Left lobe of liver (tissue), 2 donors: ENCODE measurements around the gene CCS. TPM values are rescaled to one million over a fixed set of nuclear protein-coding genes. Genes with fewer than 3 reads are reported as not detected.
"Not testable (repeated sequence)": the region's sequence is repeated elsewhere in the genome, so short reads cannot be mapped to it uniquely, and the experiment has no call there.

ENCODE experiments used
- ATAC-seq: fragments of 200-7000 bp; cut with Tn5 transposase; one replicate; pipeline ENCODE4 v1.9.1; 2020; ENCODE audit warnings: mild to moderate bottlenecking, moderate library complexity
- DNase-seq: peaks from one replicate; pipeline ENCODE4 v3.0.0-alpha.2; 2020; ENCODE audit warnings: low spot score
- total RNA-seq: library from RNA; stranded (reverse); gene quantifications from one replicate; pipeline ENCODE4 v1.2.1, GENCODE V29; 2021
- donor health status: DM: no; HTN: no; CAD: no; lungs with moderate emphysema.
- donor health status: DM: no; HTN: yes; CAD: no.

CCS gene
- total RNA-seq, 1 donor from 2014 or later: 68.5 TPM

DNA sequence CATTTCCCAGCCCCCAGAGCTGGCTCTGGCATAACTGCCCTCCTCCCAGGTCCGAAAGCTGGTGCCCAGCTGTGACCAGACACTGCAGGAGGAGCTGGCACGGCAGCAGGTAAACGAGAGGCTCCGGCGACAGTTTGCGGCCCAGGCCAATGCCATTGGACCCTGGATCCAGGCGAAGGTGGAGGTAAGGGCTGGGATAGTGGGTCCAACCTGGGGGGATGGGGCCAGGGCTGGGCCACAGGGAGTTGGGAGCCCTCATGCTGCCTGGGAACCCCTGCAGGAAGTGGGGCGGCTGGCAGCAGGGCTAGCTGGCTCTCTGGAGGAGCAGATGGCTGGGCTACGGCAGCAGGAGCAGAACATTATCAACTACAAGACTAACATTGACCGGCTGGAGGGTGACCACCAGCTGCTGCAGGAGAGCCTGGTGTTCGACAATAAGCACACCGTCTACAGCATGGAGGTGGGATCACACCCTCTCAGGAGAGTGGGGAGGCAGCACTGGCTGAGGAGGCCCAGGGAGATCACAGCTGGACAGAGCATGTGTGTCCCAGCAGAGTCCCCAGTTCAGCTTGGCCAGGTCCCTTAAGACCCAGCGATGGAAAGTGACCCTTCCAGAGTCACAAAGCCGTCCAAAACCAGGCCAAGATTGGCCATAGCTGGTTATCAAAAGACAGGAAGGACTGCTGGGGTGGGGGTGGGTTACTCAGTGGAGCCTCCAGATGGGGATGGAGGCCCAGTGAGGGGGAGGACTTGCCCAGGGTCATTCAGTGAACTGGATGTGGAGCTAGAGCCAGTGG, 31.6 kb upstream of the CCS start:
- no peak for ATAC-seq

DNA sequence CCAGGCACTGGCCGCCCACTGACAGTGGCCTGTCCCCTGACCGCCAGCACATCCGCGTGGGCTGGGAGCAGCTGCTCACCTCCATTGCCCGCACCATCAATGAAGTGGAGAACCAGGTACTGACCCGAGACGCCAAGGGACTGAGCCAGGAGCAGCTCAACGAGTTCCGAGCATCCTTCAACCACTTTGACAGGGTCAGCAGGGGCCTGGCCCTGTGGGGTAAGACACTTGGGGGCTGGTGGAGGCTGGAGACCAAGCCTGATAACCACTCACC, 31.1 kb upstream of the CCS start:
- no peak for ATAC-seq
- DNase-seq: no peak

More for the DNA sequence above, 31.6 kb upstream of the CCS start:
- no peak for DNase-seq

DNA sequence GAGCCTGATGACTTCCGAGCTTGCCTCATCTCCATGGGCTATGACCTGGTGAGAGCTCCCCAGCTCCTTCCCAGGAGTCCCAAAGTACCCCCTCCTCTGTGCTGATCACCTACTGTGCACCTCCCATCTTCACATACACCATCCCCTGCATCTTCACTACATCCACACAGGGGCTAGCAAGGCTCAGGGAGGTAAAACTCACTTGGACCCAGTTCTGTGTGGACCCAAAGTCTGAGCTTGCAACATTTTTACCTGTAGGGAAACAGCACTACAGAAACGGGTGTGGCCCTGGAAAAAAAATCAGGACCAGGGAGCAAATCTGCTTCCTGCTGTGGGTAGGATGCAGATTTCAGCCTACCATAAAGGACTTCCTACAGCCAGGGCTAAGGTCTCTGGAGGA, 30.7 kb upstream of the CCS start:
- ATAC-seq (no peak), DNase-seq (no peak)

DNA sequence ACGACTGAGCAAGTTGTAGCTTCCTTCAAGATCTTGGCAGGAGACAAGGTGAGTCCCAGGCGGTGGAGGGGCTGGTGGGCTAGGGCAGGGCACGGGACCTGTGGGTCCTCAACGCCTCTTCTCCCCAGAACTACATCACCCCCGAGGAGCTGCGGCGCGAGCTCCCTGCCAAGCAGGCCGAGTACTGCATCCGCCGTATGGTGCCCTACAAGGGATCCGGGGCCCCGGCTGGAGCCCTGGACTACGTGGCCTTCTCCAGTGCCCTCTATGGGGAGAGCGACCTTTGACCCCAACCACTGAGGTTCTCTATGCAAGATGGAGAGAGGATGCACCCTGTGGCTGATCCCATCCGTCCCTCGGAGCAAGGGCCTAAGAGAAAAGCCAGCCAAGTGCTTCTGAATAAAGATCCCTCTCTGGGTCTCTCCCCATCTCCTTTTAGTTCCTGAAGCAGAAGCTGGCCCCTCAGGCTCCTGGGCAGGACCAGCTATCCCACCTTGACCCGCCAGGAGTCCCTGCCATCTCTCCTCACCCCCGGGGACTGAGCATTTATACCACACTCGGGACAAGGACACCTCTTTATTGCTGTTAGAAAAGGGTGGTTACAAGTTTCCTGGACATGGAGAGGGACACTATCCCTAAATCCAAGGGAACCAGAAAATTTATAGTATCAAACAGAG, 29.9 kb upstream of the CCS start:
- ATAC-seq (no peak), DNase-seq (no peak)

DNA sequence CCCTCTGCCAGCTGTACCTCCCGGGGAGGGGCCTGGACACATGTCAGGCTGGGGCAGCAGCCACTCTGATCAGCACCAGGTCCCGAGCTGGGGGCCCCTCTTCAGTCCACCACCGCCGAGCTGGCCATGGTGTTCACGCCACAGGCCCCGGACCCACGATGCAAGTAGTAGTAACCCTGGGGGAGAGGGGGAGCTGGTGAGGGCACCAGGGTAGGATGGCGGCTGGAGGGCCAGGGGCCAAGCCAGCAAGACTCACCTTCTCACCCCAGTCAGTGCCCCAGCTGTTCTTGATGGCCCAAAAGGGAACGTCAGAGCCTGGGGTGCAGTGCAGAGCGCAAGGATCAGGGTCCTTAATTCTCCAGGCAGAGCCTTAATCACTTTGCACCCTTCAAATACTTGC, 29.2 kb upstream of the CCS start:
- DNase-seq (no peak), ATAC-seq (no peak)

DNA sequence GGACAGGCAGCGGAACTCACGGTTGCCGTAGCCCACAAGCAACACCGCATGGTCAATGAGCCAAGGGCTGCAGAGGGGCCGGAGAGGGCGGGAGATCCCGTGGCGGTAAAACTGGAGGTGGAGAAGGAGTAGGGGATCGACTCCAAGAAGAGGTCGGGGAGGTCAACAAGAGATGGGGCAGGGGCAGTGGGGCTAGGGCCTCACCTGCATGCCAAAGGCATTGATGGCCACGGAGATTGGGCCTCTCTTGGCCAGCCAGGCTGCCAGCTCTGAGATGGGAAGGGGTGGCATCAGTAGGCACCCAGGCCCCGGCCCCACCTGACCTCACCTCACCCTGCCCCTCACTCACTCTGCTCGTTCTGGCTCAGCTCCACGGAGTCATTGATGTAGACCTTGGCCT, 28.4 kb upstream of the CCS start:
- ATAC-seq (no peak), DNase-seq (no peak)

DNA sequence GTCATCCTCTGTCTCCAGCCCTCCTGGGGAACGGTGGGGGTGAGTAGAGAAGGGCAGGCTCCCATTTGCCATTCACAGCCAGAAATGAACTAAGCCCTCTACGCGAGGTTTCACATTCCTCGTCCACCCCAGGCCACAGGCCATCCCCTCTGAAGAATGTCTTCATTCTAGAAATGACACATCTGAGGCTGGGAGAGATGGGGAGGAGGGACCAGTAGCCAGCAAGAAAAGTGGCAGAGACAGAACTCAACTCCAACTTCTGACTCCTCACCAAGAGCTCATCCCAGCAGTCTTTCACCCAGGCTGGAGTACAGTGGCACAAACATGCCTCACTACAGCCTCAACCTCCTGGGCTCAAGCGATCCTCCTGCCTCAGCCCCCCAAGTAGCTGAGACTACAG, 28.0 kb upstream of the CCS start:
- ATAC-seq: no peak

DNA sequence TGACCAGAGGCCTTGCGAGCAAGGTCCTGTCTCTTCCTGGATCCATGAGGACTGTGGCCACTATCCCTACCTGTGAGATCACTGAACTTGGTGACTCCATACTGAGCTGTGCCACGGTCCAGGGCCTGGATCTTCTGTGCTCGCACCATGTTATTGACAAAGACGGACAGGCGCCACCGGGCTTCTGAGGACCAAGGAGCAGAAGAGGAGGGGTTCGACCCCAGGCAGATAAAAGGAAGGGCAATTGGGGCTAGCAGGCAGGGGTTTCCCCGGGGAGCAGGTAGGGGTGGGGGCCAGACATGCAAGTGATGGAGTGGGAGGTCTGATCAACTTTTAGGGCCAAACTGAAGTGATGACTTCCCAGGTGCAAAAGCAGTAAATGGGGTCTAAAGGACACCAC, 26.8 kb upstream of the CCS start:
- DNase-seq: no peak
- no peak for ATAC-seq

More for the DNA sequence above, 28.0 kb upstream of the CCS start:
- DNase-seq: no peak

DNA sequence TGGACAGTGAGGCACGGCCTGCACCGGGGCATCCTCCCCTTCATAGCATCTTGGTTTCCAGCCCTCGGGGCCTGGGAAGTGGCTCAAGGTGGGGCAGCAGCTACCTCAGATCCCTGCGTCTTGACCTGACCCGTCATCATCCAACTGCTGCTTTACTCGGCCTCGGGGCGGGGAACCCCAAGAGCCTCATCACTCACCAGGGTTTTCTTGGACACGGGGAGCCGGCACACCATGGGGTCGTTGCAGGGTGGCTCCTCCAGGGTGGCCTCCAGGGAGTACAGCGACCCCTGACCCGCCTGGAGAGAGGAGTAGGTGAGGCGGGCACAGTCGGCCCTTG, 25.2 kb upstream of the CCS start:
- ATAC-seq: no peak
- no peak for DNase-seq

DNA sequence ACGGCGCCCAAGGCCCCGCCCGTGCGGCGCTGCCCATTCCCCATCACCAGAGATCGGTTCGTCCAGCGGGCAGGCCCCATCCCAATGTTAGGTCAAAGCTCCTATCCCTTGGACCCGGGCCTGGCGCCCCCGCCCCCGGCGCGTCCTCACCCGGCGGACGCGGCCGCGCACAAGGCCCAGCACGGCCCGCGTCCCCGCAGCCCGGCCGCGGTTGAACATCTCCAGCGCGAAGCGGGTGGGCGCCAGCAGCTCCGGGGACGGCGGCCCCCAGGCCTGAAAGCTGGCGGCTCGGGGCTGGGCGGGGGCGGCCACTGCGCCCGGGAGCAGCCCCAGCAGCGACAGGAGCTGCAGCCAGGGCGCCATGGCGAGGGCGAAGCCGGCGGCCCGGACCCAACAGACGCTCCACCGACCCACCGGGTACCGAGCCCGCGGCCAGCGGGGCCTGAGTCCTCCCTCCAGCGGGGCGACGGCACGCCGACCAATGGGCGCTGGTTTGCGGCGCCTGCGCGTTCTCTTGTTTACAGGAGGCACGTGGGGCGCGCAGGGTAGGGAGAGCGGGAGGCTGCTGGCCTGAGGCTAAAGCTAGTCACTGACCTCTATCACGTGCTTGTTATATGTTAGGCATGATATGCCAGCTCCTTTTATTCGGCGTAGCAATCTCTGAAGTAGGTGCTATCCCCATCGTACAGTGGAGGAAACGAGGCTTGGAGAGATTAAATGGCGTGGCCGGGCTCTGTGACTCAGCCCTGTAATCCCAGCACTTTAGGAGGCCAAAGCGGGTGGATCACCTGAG, 24.7 kb upstream of the CCS start, which contains the start of gene CTSF:
Gene CTSF, minus strand, starts transcription at position 483 of the 793 bp plus-strand sequence. Its CDS starts 120 bp downstream, at position 363.
- peak; percentile 98 for ATAC-seq
- DNase-seq: peak; percentile 92

DNA sequence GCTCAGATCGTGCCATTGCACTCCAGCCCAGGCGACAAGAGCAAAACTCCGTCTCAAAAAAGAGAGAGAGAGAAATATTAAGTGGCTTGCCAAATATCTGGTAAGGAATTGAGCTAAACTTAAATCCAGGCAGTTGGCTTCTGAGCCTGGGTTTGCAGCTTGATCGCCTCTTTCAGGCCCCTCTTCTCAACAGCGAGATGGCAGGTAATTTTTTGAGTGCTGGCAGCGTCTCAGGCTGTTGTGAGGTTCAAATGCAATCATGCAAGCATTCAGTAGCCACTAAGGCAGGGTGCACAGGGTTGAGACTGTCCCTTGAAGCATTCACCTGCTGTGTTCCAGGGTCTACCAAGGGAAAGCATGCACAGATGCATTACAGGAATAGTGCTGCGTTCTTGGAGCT, 23.9 kb upstream of the CCS start:
- no peak for DNase-seq
- no peak for ATAC-seq

DNA sequence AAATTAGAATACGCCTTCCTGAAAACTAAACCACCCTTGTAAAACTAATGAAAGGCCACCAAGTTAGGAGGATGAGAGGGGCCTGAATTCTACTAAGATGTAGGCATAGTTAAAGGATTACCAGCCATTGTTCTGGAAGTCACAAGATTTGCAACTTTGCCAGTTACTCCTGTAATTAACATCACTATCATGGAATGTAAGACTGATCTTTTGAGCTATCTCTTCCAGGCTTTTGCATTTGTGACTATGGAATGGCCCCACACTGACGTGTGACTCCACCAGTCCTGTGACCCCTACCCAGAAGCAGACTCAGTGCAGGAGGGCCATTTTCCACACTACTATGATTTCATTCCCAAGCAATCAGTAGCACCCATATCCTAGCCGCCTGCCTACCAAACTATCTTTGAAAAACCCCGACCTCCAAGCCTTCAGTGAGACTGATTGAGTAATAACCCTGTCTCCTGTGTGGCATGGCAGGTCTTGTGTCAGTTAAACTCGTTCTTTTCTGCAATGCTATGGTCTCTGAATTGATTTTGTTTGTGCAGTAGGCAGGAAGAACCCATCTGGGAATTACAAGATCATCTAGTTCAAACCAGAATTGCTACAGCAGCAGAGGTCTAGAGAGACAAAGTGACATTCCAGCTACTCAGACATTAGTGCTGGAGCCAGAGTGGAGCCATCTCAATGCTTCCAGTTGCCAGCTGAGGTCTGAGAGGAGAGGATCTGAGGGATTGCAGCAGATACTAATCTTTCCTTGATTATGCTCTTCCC, 22.7 kb upstream of the CCS start:
- no peak for DNase-seq
- ATAC-seq: no peak

DNA sequence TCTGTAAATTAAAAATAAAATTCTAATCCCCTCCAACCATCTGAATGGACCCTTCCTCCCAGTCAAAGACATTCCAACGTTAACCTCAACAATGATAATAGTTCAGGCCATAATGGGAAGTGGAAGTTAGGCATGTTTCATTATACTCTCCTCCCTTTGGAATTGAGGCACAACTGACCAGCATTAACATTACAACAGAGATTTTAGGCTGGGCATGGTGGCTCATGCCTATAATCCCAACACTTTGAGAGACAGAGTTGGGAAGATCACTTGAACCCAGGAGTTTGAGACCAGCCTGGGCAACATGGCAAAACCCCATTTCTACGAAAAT, 22.2 kb upstream of the CCS start:
- ATAC-seq (no peak), DNase-seq (no peak)

DNA sequence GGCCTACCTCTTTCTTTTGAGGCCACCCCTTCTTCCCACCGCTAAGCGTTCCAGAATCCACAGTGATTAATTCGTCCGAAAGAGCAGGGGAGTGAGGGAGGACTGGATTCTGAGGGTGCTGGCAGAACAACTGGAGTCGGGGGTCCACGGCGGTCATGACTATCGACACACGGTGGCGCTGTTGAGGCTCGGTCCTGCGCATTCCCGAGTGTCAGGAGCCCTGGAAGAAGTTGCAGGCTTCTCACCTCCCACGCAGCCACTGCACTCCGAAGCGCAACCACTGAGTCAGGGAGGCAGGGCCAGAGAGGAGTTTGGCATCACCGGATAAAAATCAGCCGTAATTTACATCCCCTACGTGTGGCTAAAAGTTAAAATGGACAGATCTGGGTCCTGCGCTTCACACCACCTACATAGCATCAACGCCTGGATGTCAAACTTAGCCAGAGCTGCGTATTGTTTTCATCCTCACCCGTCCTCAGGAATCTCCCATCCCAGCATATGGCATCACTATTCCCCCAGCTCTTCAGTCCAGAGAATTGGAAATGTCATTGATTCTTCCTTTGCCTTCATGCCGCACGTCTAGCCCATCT, 13.9 kb upstream of the CCS start:
- ATAC-seq (peak; percentile 99), DNase-seq (peak; percentile 79)

DNA sequence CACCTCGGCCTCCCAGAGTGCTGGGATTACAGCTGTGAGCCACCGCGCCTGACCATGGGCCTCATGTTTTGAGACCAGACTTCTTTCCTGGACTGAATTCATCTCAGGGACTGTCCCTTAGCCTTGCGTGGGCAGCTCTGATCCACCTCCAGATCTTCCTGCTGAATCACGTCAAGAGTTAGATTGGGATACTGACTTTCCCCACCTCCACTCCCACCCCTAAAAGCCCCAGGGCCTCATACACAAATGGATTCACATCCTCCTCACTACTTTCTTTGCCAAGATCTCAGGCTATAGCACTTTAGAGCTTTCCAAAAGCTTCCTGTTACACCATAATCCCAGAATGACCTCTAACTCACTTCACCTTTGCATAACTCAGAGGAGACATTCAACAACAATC, 12.2 kb upstream of the CCS start:
- ATAC-seq (no peak), DNase-seq (no peak)

DNA sequence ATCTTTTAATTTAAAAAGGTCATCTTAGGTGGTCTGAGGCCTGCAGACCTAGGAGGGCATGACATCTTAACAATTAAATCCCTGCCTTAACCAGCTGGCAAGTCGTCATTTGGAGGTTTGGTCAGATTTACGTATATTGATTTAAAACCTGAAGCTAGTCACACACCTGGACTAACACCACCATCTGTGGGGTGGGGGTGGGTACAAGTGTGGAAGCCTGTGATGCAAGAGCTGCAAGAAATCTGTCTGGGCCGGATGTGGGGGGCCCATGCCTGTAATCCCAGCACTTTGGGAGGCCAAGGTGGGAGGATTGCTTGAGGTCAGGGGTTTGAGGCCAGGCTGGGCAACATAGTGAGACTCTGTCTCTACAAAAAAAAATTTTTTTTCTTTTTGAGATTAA, 11.7 kb upstream of the CCS start:
- DNase-seq (no peak), ATAC-seq (no peak)

DNA sequence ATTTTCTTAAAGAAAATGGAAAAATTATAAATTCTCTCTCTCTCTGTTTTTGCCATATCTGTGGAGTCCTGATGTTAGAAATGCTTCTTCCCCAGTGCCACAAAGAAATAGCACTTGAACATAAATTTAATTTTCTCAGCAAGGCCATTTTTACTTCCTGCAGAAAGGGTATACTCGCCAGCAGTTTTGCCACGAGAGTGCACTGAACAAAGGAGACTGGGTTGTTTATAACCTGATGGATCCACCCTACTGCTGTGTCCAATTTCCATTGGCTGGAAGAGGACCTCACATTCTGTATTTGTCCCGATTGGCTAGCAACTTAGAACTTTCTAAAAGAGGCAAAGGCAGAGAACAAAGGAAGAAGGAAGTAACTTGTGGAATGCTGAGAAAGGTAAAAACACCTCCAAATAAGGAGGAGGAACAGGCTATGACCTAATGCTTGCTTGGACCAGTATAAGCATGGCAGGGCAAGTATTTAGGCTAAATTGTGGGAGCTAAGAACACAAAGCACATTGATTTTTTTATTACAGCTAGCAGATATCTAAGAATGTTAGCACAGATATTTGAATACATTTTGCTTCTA, 10.3 kb upstream of the CCS start:
- ATAC-seq, DNase-seq: not testable (repeated sequence)

DNA sequence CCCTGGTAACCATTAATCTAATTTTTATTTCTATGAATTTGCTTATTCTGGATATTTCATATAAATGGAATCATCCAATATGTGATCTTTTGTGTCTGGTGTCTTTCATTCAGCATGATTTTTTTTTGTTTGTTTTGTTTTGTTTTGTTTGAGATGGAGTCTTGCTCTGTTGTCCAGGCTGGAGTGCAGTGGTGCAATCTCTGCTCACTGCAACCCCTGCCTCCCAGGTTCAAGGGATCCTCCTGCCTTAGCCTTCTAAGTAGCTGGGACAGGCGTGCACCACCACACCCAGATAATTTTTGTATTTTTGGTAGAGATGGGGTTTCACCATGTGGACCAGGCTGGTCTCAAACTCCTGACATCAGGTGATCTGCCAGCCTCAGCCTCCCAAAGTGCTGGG, 7.5 kb upstream of the CCS start:
- ATAC-seq, DNase-seq: not testable (repeated sequence)

DNA sequence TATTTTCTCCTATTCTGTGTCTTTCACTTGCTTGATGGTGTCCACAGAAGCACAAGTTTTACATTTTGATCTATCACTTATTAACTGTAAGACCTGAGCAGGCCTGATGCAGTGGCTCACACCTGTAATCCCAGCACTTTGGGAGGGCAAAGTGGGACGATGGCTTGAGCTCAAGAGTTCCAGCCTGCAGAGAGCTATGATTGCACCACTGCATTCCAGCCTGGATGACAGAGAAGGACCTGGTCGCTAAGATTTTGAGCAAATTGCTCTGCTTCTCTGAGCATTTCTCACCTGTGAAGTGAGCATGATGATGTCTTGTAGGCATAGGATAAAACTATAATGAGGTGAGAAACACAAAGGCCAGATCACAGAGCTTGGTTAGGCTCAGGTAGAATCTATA, 6.8 kb upstream of the CCS start:
- DNase-seq (no peak), ATAC-seq (no peak)

DNA sequence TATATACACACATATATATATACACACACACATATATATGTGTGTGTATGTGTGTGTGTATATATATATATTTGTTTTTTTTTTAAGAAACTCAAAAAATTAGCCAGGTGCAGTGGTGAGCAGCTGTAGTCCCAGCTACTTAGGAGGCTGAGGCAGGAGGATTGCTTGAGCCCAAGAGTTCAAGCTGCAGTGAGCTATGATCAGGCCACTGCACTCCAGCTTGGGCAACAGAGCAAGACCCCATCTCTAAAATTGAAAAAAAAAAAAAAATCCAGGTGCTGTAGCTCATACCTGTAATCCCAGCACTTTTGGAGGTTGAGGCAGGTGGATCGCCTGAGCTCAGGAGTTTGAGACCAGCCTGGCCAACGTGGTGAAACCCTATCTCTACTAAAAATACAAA, 3.7 kb upstream of the CCS start:
- not testable (repeated sequence) for DNase-seq, ATAC-seq
